ENCODE results near the gene TDRD7. TPM values are rescaled to one million over a fixed set of nuclear protein-coding genes. Genes with fewer than 3 reads are reported as not detected.
A peak's percentile ranks its signal among the peaks of the same experiment; 100 is the strongest.

Gene TDRD7
- total RNA-seq, 2 experiments from 2014 or later, result 3.7 to 4.0 TPM

- H3K4me1 Mint-ChIP-seq (ENCODE audit: low read depth), result peaks cover 12% of the 10 kb centered on the region
- DNase-seq, result no peak
- no peak overlapping the region for H3K4me3 Mint-ChIP-seq
- no peaks in the 10 kb centered on the region for H3K36me3 Mint-ChIP-seq (ENCODE audit: low read depth)
- ChIA-PET CTCF (interaction anchor here (0.6 to 4.3 kb wide), 33 partner anchors 9 to 533 kb away, joined by 3 to 35 read pairs (median 4); partner anchors contain the start of genes NCBP1, TSTD2 and ZNF782), POLR2A (interaction anchor here (1.0 kb wide), 1 partner anchor 10 kb away, joined by 4 read pairs; no protein-coding TSS in a partner anchor)
- no peak for ATAC-seq
- H3K9me3 Mint-ChIP-seq, result no peaks in the 10 kb centered on the region
- TF ChIP-seq CTCF (IDR thresholded peaks at IDR 0.05), result no peak
- no peak overlapping the region for H3K27ac Mint-ChIP-seq
- H3K27me3 Mint-ChIP-seq, result peaks cover 7% of the 10 kb centered on the region
- intact Hi-C loops (cut with micrococcal nuclease), result loop anchor here (2.0 kb wide), 1 partner anchor 211 kb away; no protein-coding TSS in a partner anchor
Observed at GRCh38 chr9:97387504-97387886, 24.4 kb upstream of the TDRD7 start.

GRCh38 chr9:97387936-97388684 lies 23.8 kb upstream of the TDRD7 start:
- ChIA-PET CTCF (interaction anchor here (0.6 to 4.3 kb wide), 24 partner anchors 8 to 534 kb away, joined by 3 to 35 read pairs (median 5); partner anchors contain the start of gene ZNF782), POLR2A (interaction anchor here (1.0 kb wide), 1 partner anchor 9 kb away, joined by 4 read pairs; no protein-coding TSS in a partner anchor)
- intact Hi-C loops (cut with micrococcal nuclease), result loop anchor here (2.0 kb wide), 1 partner anchor 211 kb away; no protein-coding TSS in a partner anchor
- no peak overlapping the region for H3K4me3 Mint-ChIP-seq
- no peak for DNase-seq
- no peak for ATAC-seq
- H3K36me3 Mint-ChIP-seq (ENCODE audit: low read depth), result no peaks in the 10 kb centered on the region
- no peak overlapping the region for H3K27ac Mint-ChIP-seq
- peaks cover 12% of the 10 kb centered on the region for H3K4me1 Mint-ChIP-seq (ENCODE audit: low read depth)
- no peaks in the 10 kb centered on the region for H3K9me3 Mint-ChIP-seq
- peaks cover 7% of the 10 kb centered on the region for H3K27me3 Mint-ChIP-seq
- TF ChIP-seq CTCF (IDR thresholded peaks at IDR 0.05), result no peak

- H3K27me3 Mint-ChIP-seq, result peaks cover 7% of the 10 kb centered on the region
- no peaks in the 10 kb centered on the region for H3K36me3 Mint-ChIP-seq (ENCODE audit: low read depth)
- TF ChIP-seq CTCF (IDR thresholded peaks at IDR 0.05), result no peak
- CTCF ChIA-PET, result interaction anchor here (0.6 to 4.3 kb wide), 8 partner anchors 10 to 532 kb away, joined by 3 to 35 read pairs (median 6); no protein-coding TSS in a partner anchor
- DNase-seq (peak; percentile 74), ATAC-seq (peak; percentile 89)
- no peak overlapping the region for H3K27ac Mint-ChIP-seq
- H3K4me1 Mint-ChIP-seq (ENCODE audit: low read depth), result peaks cover 12% of the 10 kb centered on the region
- POLR2A ChIA-PET, result no interaction called here
- no peaks in the 10 kb centered on the region for H3K9me3 Mint-ChIP-seq
- no peak overlapping the region for H3K4me3 Mint-ChIP-seq
- intact Hi-C loops (cut with micrococcal nuclease), result no loop called here
Observed at GRCh38 chr9:97388721-97389238, 23.1 kb upstream of the TDRD7 start.

GRCh38 chr9:97389249-97389648 lies 22.6 kb upstream of the TDRD7 start:
- CTCF ChIA-PET, result interaction anchor here (1.4 kb wide), 1 partner anchor 10 kb away, joined by 4 read pairs; no protein-coding TSS in a partner anchor

More at GRCh38 chr9:97389249-97389648, 22.6 kb upstream of the TDRD7 start:
- TF ChIP-seq CTCF (IDR thresholded peaks at IDR 0.05), result no peak
- Mint-ChIP-seq H3K9me3 (no peaks in the 10 kb centered on the region), H3K27ac (no peak overlapping the region), H3K4me3 (no peak overlapping the region), H3K27me3 (peaks cover 7% of the 10 kb centered on the region), H3K36me3 (ENCODE audit: low read depth) (no peaks in the 10 kb centered on the region), H3K4me1 (ENCODE audit: low read depth) (peaks cover 12% of the 10 kb centered on the region)
- DNase-seq, result no peak
- no peak for ATAC-seq
- intact Hi-C loops (cut with micrococcal nuclease), result no loop called here
- POLR2A ChIA-PET, result no interaction called here

Data from activated CD8-positive, alpha-beta T cell treated with anti-CD3 and anti-CD28 coated beads for 36 hours (primary cell).